Measurements from ENCODE around the gene PLD1.

Gene PLD1

GRCh38 chr3:171556574-171557145 lies 253.6 kb downstream of the PLD1 start:
- no peak for DNase-seq

GRCh38 chr3:171556148-171556547 lies 254.1 kb downstream of the PLD1 start:
- DNase-seq, result no peak

DNA sequence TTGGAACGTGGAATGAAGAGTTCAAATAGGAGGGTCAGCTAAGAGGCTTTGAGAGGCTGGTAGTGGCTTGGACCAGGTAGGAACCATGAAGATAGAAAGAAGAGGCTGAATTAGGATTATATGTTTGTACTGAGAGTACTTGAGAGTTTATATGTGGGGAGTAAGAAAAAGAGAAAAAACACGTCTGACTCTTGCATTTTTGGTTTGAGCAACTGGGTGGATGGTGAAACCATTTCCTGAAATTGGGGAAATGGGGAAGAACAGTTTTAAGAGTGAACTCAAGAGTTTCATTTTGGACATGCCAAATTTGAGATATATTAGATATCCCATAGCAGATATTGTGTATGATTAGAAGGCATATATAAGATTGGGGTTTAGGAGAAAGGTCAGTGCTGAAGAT lies 257.2 kb downstream of the PLD1 start:
- DNase-seq, result no peak

- DNase-seq, result no peak
Measured at GRCh38 chr3:171552531-171552930, 257.8 kb downstream of the PLD1 start.

DNA sequence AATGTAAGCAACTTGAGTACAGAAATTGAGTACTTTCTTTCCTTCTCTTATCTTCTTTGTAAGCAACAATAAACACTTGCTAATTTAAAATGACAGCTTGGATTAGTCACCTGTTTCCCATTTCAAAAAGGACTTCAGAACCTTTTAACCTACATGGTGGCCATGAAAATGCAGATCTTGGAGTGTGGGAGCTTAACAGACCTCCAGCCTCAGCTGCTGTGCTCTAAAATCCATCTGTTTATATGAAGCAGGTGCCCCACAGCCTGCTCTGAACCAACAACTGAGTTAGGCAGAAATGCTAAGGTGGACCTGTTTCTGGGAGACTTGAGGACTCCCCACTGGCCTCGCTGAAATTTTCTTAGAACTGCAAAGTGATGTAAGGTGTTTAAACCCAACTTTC lies 259.0 kb downstream of the PLD1 start:
- no peak for DNase-seq
